HL-60/S4 treated with retinoic acid at 250 ng/mL for 4 days and 3 days (cell line): ENCODE data around the gene IARS2.
"Not testable (repeated sequence)": the region's sequence is repeated elsewhere in the genome, so short reads cannot be mapped to it uniquely, and the experiment has no call there.

Experiments used
- in situ Hi-C: fragments of 300-500 bp; cut with MboI; formaldehyde crosslinking; loops from 2 replicates; pipeline ENCODE4 v1.7.0; 2022; ENCODE audit warnings: low sequenced_read_pairs

IARS2 gene

DNA sequence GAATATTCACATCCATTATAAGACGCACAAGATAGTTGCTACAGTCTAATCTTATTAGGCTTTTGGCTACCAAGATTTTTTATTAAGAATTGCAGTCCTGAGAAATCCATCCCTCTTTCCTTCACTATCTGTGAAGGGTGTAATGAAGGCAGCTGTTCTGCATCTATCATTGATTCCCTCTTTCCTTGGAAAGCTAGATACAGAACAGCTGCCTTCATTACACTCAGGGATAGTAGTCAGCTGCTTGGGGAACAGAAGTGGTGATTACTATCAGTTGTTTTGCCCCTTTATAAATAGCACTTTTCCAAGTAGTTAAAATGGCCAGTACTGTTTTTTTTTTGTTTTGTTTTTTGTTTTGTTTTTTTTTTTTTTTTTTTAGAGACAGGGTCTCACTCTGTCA lies 70.2 kb downstream of the IARS2 start:
- in situ Hi-C loops = no loop called here

DNA sequence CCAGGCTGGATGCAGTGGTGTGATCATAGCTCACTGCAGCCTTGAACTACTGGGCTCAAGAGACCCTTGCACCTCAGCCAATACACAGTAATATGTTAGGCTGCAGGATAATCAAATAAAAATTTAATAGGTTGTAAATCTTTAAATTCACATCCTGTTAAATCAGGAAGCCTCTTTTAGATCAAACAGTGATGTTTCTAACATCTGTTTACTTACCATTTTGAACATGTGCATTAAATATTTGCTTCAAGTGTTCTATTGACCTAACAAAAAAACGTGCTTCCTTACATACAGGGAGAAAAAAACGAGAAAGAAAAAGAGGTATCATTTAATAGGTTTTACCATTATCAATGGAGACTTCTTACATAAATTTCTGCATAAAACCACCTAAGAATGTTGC lies 70.6 kb downstream of the IARS2 start:
- in situ Hi-C loops = no loop called here

DNA sequence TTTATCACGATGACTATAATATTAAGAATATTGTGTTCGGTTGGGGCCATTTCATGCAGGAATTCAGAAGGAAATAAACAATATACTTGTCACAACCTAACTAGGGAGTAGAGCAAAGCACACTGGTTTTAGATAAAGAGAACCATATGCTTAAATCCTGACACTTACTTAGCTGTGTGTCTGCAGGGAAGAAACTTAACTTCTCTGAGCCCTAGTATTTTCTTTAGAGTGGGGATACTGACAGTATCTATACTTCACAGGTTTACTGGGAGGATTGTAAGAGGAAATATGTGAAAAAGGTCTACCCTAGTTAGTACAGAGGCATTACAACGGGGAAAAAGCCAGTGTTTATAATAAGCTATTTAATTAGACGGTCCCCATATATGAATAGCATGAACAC lies 72.9 kb downstream of the IARS2 start:
- in situ Hi-C loops = no loop called here

DNA sequence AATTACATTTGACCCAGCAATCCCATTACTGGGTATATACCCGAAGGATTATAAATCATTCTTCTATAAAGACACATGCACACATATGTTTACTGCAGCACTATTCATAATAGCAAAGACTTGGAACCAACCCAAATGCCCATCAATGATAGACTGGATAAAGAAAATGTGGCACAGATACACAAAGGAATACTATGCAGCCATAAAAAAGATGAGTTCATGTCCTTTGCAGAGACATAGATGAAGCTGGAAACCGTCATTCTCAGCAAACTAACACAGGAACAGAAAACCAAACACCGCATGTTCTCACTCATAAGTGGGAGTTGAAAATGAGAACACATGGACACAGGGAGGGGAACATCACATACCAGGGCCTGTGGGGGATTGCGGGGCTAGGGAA lies 76.0 kb downstream of the IARS2 start:
- in situ Hi-C loops = not testable (repeated sequence)

DNA sequence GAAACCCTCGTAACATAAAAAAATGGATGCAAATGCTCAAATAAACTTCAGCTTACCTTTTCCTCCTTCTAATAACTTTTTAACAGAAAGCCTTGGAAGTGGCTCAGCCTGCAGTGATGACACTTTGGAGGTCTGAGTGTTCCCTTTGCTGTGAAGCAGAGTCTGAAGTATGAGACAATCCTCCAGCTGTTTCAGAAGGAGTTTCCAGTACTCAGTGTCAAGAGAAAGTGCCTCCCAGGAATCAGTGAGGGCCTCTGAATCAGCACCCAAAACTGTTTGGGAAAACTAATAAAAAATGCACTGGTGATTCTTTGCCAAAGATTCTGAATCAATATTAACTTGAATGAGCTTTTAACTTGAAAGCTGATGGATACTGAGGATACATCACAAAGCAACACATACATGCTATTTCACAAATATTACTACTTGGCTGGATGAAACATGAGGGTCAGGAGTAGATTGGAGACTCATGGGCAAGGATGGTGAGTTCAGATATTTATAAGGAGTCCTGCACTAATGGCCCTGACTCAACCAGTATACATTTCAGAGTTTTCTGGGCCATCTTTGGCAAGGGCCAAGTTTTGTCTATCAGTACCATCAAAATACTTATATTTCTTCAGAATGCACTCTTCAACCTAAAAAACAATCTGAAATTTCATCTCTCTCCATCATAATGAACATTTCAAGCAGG lies 77.0 kb downstream of the IARS2 start:
- in situ Hi-C loops = no loop called here

DNA sequence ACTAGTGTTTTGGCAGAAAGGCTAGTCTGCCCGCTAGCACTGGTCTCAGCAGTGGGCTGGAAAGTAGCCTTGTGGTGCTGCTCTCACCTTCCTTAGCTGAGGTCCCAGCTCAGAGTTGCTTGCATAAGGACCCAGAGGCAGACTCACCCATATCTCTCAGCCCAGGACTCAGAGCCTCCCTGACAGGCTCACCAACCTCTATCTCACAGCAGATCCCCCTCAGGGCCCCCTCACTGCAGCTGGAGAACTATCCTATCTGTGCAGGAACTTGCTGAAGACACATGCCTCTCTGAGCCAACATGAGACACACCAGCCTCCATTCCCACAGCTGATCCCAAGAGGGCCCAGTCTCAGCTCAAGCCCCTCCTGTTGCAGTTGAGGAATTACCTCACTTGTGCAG lies 82.6 kb downstream of the IARS2 start:
- in situ Hi-C loops = no loop called here

DNA sequence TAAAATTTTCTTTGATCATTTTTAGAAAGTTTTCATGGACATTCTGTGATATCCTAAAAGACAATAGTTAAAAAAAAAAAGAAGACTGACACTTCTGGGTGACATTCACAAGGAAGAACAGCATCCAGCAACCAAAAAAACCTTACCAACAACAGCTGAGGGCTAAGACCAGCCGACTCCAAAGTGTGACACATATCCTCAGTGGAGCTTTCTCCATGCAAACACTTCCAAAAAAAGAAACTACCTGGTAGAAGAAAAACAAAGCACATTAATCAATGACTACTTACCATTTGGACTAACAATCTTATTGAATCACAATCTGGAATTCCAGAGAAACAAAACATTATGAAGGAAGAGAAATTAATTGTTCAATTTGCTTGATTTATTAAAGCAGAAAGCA lies 88.2 kb downstream of the IARS2 start:
- in situ Hi-C loops = no loop called here

DNA sequence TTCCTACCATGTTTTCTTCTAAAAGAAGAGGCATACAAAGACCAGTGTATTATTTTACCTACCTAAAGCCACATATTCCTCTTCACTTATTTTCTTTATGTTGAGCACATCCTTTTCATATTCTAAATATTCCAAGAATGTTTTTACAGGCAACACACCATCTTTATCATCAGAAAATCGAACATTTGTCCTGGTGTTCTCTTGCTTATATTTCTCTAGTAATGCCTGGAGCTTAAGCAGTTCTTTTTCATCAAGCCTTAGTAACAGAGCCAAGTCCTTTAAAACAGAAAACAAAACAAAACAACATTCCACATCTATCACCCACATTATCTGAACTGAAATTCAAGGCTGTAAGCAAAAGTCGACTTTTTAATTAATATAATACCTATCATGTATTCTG lies 88.7 kb downstream of the IARS2 start:
- in situ Hi-C loops = no loop called here

DNA sequence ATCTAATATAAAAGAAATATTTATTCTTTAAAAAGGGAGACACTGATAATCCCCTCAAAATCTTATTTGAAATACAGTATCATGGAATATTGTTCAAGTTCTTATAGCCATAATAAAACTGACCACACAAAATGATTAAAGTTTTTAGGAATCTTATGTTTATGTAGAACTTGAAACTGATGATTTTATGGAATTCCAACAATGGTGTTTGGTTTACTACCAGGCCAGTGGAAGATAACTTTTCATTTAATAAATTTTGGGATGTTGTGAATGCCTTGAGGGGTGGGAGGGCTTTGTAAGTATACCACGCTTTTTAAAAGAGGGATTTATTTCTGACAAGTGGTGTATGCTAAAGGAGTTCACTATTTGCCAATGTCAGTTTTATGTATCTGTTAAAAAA lies 90.6 kb downstream of the IARS2 start:
- in situ Hi-C loops = no loop called here

DNA sequence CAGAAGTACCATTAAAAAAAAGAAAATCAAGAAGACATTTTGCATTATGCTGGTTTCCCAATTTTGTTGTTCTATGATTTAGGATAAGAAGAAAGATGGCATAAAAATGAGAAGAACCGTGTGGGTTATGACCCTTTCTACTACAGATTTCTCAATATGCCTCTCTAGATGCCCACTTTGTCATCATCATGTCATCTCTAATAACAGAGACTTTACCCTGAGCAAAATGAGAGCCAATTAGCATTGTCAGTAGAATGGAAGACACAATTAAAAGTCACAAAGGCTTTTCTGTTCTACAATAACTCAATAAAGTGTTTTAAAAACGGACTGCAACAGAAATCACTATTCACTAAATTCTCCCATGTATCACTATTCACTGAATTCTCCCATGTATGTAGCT lies 92.8 kb downstream of the IARS2 start:
- in situ Hi-C loops = no loop called here

DNA sequence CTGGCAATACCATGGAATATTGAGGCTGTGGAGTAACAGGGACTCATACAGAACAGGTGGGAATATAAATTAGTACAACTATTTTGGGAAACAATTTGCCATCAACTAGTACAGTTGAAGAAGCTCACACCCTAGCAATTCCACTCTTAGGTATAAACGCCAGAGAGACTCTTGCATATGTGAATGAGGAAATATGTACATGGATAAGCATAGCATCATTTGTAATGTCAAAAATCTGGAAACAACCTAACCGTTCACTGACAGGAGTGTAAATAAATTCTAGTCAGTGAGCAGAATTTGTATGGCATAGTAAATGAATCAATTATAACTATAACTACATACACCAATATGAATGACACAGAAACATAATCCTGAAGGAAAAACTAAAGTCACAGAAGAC lies 94.6 kb downstream of the IARS2 start:
- in situ Hi-C loops = no loop called here

DNA sequence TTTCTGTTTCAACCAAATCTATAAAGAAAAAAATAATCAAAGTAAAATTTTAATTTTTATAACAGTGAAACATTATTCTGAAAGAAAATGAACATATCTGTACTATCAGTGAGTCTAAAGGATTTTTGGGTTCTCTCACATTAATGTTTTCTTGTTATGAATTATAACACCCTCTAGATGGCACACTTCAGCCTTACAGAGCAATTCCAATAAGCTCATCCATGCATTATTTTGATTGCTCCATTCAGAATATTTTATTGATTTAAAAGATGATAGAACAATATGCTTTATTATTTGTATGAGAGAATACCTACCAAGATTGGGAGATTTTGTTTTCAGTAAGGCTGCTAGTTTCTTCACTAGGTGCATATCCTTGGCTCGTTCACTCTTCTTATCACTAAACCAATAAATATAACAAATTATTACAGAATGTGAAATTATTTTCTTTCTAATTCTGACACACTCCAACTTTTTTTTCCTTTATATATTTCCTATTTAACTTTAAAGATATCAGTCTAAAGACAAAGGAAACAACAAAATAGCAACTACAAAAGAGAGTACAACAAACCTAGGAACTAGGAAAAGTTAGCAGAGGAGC lies 95.9 kb downstream of the IARS2 start:
- in situ Hi-C loops = no loop called here

DNA sequence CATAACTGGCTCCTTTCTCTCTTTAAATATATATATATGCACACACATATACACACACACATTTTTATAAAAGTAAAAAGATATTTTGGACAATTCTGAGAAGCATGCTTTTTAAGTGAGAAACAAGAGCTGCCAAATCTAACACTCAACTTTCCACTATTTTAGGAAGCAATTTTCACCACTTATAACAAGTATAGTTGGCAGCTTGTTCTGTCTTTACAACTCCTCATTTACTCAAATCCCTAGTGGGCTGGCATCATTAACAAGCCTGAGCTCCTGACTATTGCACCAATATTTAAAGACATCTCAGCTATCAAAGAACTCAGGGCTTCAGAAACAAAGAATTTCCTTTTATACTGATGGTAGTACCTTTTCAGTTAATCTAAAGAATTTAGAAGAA lies 101.8 kb downstream of the IARS2 start:
- in situ Hi-C loops = no loop called here
